GM13976 (cell line): ENCODE data around the gene NFIA.

Experiments used
- DNase-seq: peaks from one replicate; pipeline ENCODE4 v3.0.0; 2012; ENCODE audit warnings: low spot score
- CTCF ChIP-seq: IDR thresholded peaks from 2 replicates; pipeline ENCODE4 v1.5.1; 2012; ENCODE audit warnings: borderline replicate concordance, mild to moderate bottlenecking; ENCODE audit not compliant: insufficient read depth; ENCODE audit errors: extremely low read depth, missing control alignments, control extremely low read depth
- in situ Hi-C: fragments of 300-500 bp; cut with MboI; formaldehyde crosslinking; loops from one replicate; pipeline ENCODE4 v1.12.0; 2022; ENCODE audit warnings: low sequenced_read_pairs, mixed read lengths, inconsistent platforms; ENCODE audit not compliant: unreplicated experiment

NFIA gene

GRCh38 chr1:61192663-61193330 lies 110.4 kb downstream of the NFIA start:
- in situ Hi-C loops, result no loop called here
- DNase-seq, result no peak
- no peak for TF ChIP-seq CTCF

- in situ Hi-C loops, result no loop called here
- no peak for DNase-seq
- TF ChIP-seq CTCF, result no peak
Observed at GRCh38 chr1:61193808-61194207, 111.4 kb downstream of the NFIA start.

GRCh38 chr1:61198554-61198953 lies 116.2 kb downstream of the NFIA start:
- TF ChIP-seq CTCF, result no peak
- DNase-seq, result no peak
- in situ Hi-C loops, result no loop called here

- in situ Hi-C loops, result no loop called here
- no peak for DNase-seq
- TF ChIP-seq CTCF, result no peak
Observed at GRCh38 chr1:61201035-61201434, 118.7 kb downstream of the NFIA start.

- in situ Hi-C loops, result no loop called here
Observed at GRCh38 chr1:61202854-61203598, 120.7 kb downstream of the NFIA start.

GRCh38 chr1:61204528-61204927 lies 122.2 kb downstream of the NFIA start:
- in situ Hi-C loops, result no loop called here
- no peak for DNase-seq
- TF ChIP-seq CTCF, result no peak

More at GRCh38 chr1:61202854-61203598, 120.7 kb downstream of the NFIA start:
- DNase-seq, result no peak
- TF ChIP-seq CTCF, result no peak

GRCh38 chr1:61207416-61207815 lies 125.1 kb downstream of the NFIA start:
- TF ChIP-seq CTCF, result no peak
- in situ Hi-C loops, result no loop called here
- DNase-seq, result no peak
